IPS-18a (cell line): ENCODE data around the gene BAIAP2.

Experiments
- H3K27ac ChIP-seq: one replicate; pipeline ENCODE4 v1.5.1; 2013; ENCODE audit warnings: low read length
- H3K27me3 ChIP-seq: one replicate; pipeline ENCODE4 v1.6.1; 2013; ENCODE audit warnings: mild to moderate bottlenecking, low read length; ENCODE audit not compliant: control insufficient read depth, insufficient read depth
- H3K36me3 ChIP-seq: one replicate; pipeline ENCODE4 v1.6.1; 2013; ENCODE audit warnings: low read depth, low read length; ENCODE audit not compliant: control insufficient read depth
- H3K4me1 ChIP-seq: one replicate; pipeline ENCODE4 v1.6.1; 2013; ENCODE audit warnings: low read depth, low read length; ENCODE audit not compliant: control insufficient read depth
- H3K4me3 ChIP-seq: one replicate; pipeline ENCODE4 v1.5.1; 2013; ENCODE audit warnings: low read length
- H3K9ac ChIP-seq: one replicate; pipeline ENCODE4 v1.6.1; 2013; ENCODE audit warnings: mild to moderate bottlenecking, low read length, moderate library complexity
- H3K9me3 ChIP-seq: one replicate; pipeline ENCODE4 v1.6.1; 2013; ENCODE audit warnings: low read depth, low read length; ENCODE audit not compliant: control insufficient read depth

BAIAP2 gene

GRCh38 chr17:81083125-81083765, 48.3 kb downstream of the BAIAP2 start:
- no peak overlapping the region for H3K9ac ChIP-seq

GRCh38 chr17:81084680-81085419, 49.9 kb downstream of the BAIAP2 start:
- Histone ChIP-seq H3K27ac (no peak overlapping the region), H3K27me3 (no peaks in the 10 kb centered on the region), H3K9me3 (no peaks in the 10 kb centered on the region), H3K4me1 (no peaks in the 10 kb centered on the region), H3K9ac (no peak overlapping the region), H3K4me3 (no peak overlapping the region), H3K36me3 (no peaks in the 10 kb centered on the region)

More at GRCh38 chr17:81083125-81083765, 48.3 kb downstream of the BAIAP2 start:
- Histone ChIP-seq H3K4me1 (no peaks in the 10 kb centered on the region), H3K27ac (no peak overlapping the region), H3K36me3 (no peaks in the 10 kb centered on the region), H3K4me3 (no peak overlapping the region), H3K27me3 (no peaks in the 10 kb centered on the region), H3K9me3 (no peaks in the 10 kb centered on the region)

GRCh38 chr17:81085420-81085911, 50.5 kb downstream of the BAIAP2 start:
- Histone ChIP-seq H3K27me3 (no peaks in the 10 kb centered on the region), H3K4me1 (peaks cover 4% of the 10 kb centered on the region), H3K36me3 (no peaks in the 10 kb centered on the region), H3K9me3 (no peaks in the 10 kb centered on the region), H3K9ac (no peak overlapping the region), H3K4me3 (no peak overlapping the region), H3K27ac (no peak overlapping the region)

GRCh38 chr17:81086789-81087551, 52.0 kb downstream of the BAIAP2 start:
- no peaks in the 10 kb centered on the region for H3K36me3 ChIP-seq
- H3K27me3 ChIP-seq, result no peaks in the 10 kb centered on the region
- H3K27ac ChIP-seq, result no peak overlapping the region
- H3K9me3 ChIP-seq, result no peaks in the 10 kb centered on the region
- H3K9ac ChIP-seq, result no peak overlapping the region
- no peak overlapping the region for H3K4me3 ChIP-seq
- H3K4me1 ChIP-seq, result peaks cover 6% of the 10 kb centered on the region

GRCh38 chr17:81090361-81091136, 55.6 kb downstream of the BAIAP2 start:
- H3K27ac ChIP-seq, result no peak overlapping the region

GRCh38 chr17:81091154-81091553, 56.2 kb downstream of the BAIAP2 start:
- H3K9me3 ChIP-seq, result no peaks in the 10 kb centered on the region
- H3K4me1 ChIP-seq, result peaks cover 27% of the 10 kb centered on the region
- H3K9ac ChIP-seq, result no peak overlapping the region
- H3K27ac ChIP-seq, result no peak overlapping the region
- H3K36me3 ChIP-seq, result no peaks in the 10 kb centered on the region
- no peaks in the 10 kb centered on the region for H3K27me3 ChIP-seq
- no peak overlapping the region for H3K4me3 ChIP-seq

More at GRCh38 chr17:81090361-81091136, 55.6 kb downstream of the BAIAP2 start:
- no peak overlapping the region for H3K9ac ChIP-seq
- H3K27me3 ChIP-seq, result no peaks in the 10 kb centered on the region
- H3K4me1 ChIP-seq, result peaks cover 25% of the 10 kb centered on the region
- no peak overlapping the region for H3K4me3 ChIP-seq
- no peaks in the 10 kb centered on the region for H3K9me3 ChIP-seq
- H3K36me3 ChIP-seq, result no peaks in the 10 kb centered on the region

GRCh38 chr17:81091774-81092517, 57.0 kb downstream of the BAIAP2 start:
- no peaks in the 10 kb centered on the region for H3K27me3 ChIP-seq
- no peaks in the 10 kb centered on the region for H3K36me3 ChIP-seq
- no peaks in the 10 kb centered on the region for H3K9me3 ChIP-seq
- H3K4me1 ChIP-seq, result peaks cover 33% of the 10 kb centered on the region
- no peak overlapping the region for H3K27ac ChIP-seq
- H3K4me3 ChIP-seq, result no peak overlapping the region
- no peak overlapping the region for H3K9ac ChIP-seq

GRCh38 chr17:81092518-81093095, 57.7 kb downstream of the BAIAP2 start:
- no peak overlapping the region for H3K27ac ChIP-seq

GRCh38 chr17:81093619-81094508, 58.9 kb downstream of the BAIAP2 start:
- Histone ChIP-seq H3K9ac (peak overlapping the region; percentile 7), H3K27me3 (no peaks in the 10 kb centered on the region), H3K4me1 (peaks cover 35% of the 10 kb centered on the region), H3K9me3 (no peaks in the 10 kb centered on the region), H3K27ac (no peak overlapping the region), H3K36me3 (no peaks in the 10 kb centered on the region), H3K4me3 (no peak overlapping the region)

More at GRCh38 chr17:81092518-81093095, 57.7 kb downstream of the BAIAP2 start:
- no peaks in the 10 kb centered on the region for H3K9me3 ChIP-seq
- H3K4me1 ChIP-seq, result peaks cover 35% of the 10 kb centered on the region
- no peak overlapping the region for H3K9ac ChIP-seq
- H3K27me3 ChIP-seq, result no peaks in the 10 kb centered on the region
- no peaks in the 10 kb centered on the region for H3K36me3 ChIP-seq
- H3K4me3 ChIP-seq, result no peak overlapping the region
